22Rv1 (cell line): ENCODE results near the gene KIF11.
A peak's percentile ranks its signal among the peaks of the same experiment; 100 is the strongest.

Experiments
- H3K27ac ChIP-seq: fragments of 450-650 bp; 2 replicates; pipeline ENCODE4 v1.5.1; 2017
- CTCF ChIP-seq: fragments of 450-650 bp; IDR thresholded peaks from 2 replicates; pipeline ENCODE4 v1.5.1; 2017; ENCODE audit warnings: mild to moderate bottlenecking
- ZFX ChIP-seq: fragments of 450-650 bp; IDR thresholded peaks from 2 replicates; pipeline ENCODE4 v1.6.1; 2017; ENCODE audit warnings: antibody characterized with exemption, borderline replicate concordance

The KIF11 gene

GRCh38 chr10:92688927-92689662 lies 96.2 kb downstream of the KIF11 start:
- H3K27ac ChIP-seq: no peak overlapping the region
- TF ChIP-seq CTCF (peak; percentile 17), ZFX (no peak)

- no peak for TF ChIP-seq ZFX
- TF ChIP-seq CTCF: no peak
- H3K27ac ChIP-seq: no peak within 1 kb of the TSS
These were observed 96.8 kb downstream of the KIF11 start, which contains the start of gene HHEX for GRCh38 chr10:92689663-92690210. HHEX (plus strand) TSS chr10:92689955; CDS start chr10:92689987, 32 bp downstream.

- TF ChIP-seq CTCF: no peak
- TF ChIP-seq ZFX: no peak
- no peak overlapping the region for H3K27ac ChIP-seq
These were observed 97.4 kb downstream of the KIF11 start for GRCh38 chr10:92690211-92690914.

GRCh38 chr10:92690915-92691590 lies 98.1 kb downstream of the KIF11 start:
- no peak overlapping the region for H3K27ac ChIP-seq
- TF ChIP-seq ZFX (no peak), CTCF (no peak)

- H3K27ac ChIP-seq: no peak overlapping the region
- TF ChIP-seq ZFX (no peak), CTCF (no peak)
These were observed 98.7 kb downstream of the KIF11 start for GRCh38 chr10:92691591-92692079.

GRCh38 chr10:92692080-92692671 lies 99.2 kb downstream of the KIF11 start:
- no peak overlapping the region for H3K27ac ChIP-seq
- no peak for TF ChIP-seq CTCF
- TF ChIP-seq ZFX: no peak
